H9 (cell line): Measurements from ENCODE around the gene PPP1R27. TPM values are rescaled to one million over a fixed set of nuclear protein-coding genes. Genes with fewer than 3 reads are reported as not detected.

Experiments
- DNase-seq: peaks from one replicate; pipeline ENCODE4 v3.0.0-alpha.2; 2017
- H2AFZ ChIP-seq: one replicate; pipeline ENCODE4 v1.6.1; 2013; ENCODE audit warnings: mild to moderate bottlenecking, low read length, control low read depth, moderate library complexity
- H2AK5ac ChIP-seq: 2 replicates; pipeline ENCODE4 v1.6.1; 2013; ENCODE audit warnings: low read length, control low read depth, mixed read lengths; ENCODE audit not compliant: insufficient read length
- H2BK120ac ChIP-seq: one replicate; pipeline ENCODE4 v1.6.1; 2013; ENCODE audit warnings: low read depth, mild to moderate bottlenecking, low read length, control low read depth, inconsistent platforms; ENCODE audit not compliant: poor library complexity, severe bottlenecking
- H2BK12ac ChIP-seq: 2 replicates; pipeline ENCODE4 v1.6.1; 2013; ENCODE audit warnings: low read length, control low read depth, mixed read lengths, low read depth; ENCODE audit not compliant: insufficient read length
- H2BK15ac ChIP-seq: 2 replicates; pipeline ENCODE4 v1.6.1; 2013; ENCODE audit warnings: low read depth, low read length, control low read depth
- H2BK20ac ChIP-seq: one replicate; pipeline ENCODE4 v1.6.1; 2013; ENCODE audit warnings: low read depth, mild to moderate bottlenecking, low read length, control low read depth, inconsistent platforms; ENCODE audit not compliant: poor library complexity, severe bottlenecking
- H2BK5ac ChIP-seq: 2 replicates; pipeline ENCODE4 v1.6.1; 2013; ENCODE audit warnings: low read length, control low read depth, mixed read lengths; ENCODE audit not compliant: insufficient read length
- H3K14ac ChIP-seq: 2 replicates; pipeline ENCODE4 v1.6.1; 2013; ENCODE audit warnings: low read length, control low read depth; ENCODE audit not compliant: insufficient read depth
- H3K18ac ChIP-seq: 2 replicates; pipeline ENCODE4 v1.6.1; 2013; ENCODE audit warnings: low read depth, mild to moderate bottlenecking, mixed read lengths, low read length, control low read depth; ENCODE audit not compliant: insufficient read length
- H3K23ac ChIP-seq: 2 replicates; pipeline ENCODE4 v1.6.1; 2013; ENCODE audit warnings: low read length, control low read depth, mixed read lengths, low read depth; ENCODE audit not compliant: insufficient read length
- H3K23me2 ChIP-seq: 2 replicates; pipeline ENCODE4 v1.6.1; 2013; ENCODE audit warnings: low read depth, mild to moderate bottlenecking, mixed read lengths, low read length, control low read depth; ENCODE audit not compliant: insufficient read length, poor library complexity, severe bottlenecking
- H3K27ac ChIP-seq: 2 replicates; pipeline ENCODE4 v1.5.1; 2013; ENCODE audit warnings: low read length, control low read depth, mixed read lengths, low read depth; ENCODE audit not compliant: insufficient read length
- H3K27me3 ChIP-seq: 2 replicates; pipeline ENCODE4 v1.6.1; 2013; ENCODE audit warnings: low read length, control low read depth, inconsistent platforms; ENCODE audit not compliant: insufficient read depth
- H3K4ac ChIP-seq: 2 replicates; pipeline ENCODE4 v1.6.1; 2013; ENCODE audit warnings: low read depth, mild to moderate bottlenecking, control low read depth, inconsistent platforms, low read length, moderate library complexity
- H3K4me1 ChIP-seq: 2 replicates; pipeline ENCODE4 v1.6.1; 2013; ENCODE audit warnings: low read length, control low read depth, inconsistent platforms; ENCODE audit not compliant: insufficient read depth
- H3K4me2 ChIP-seq: 2 replicates; pipeline ENCODE4 v1.6.1; 2013; ENCODE audit warnings: low read length, control low read depth, mixed read lengths; ENCODE audit not compliant: insufficient read length, insufficient read depth
- H3K56ac ChIP-seq: 2 replicates; pipeline ENCODE4 v1.6.1; 2013; ENCODE audit warnings: low read depth, mild to moderate bottlenecking, mixed read lengths, low read length, control low read depth; ENCODE audit not compliant: insufficient read length
- H3K79me1 ChIP-seq: 2 replicates; pipeline ENCODE4 v1.6.1; 2013; ENCODE audit warnings: low read depth, mild to moderate bottlenecking, moderate library complexity, low read length, control low read depth, inconsistent platforms; ENCODE audit not compliant: insufficient read depth, poor library complexity, severe bottlenecking
- H3K79me2 ChIP-seq: 2 replicates; pipeline ENCODE4 v1.6.1; 2013; ENCODE audit warnings: low read length, control low read depth, inconsistent platforms; ENCODE audit not compliant: insufficient read depth
- H3K9ac ChIP-seq: 2 replicates; pipeline ENCODE4 v1.6.1; 2013; ENCODE audit warnings: low read length, control low read depth, mixed read lengths; ENCODE audit not compliant: insufficient read length; ENCODE audit errors: extremely low read depth
- H3K9me3 ChIP-seq: one replicate; pipeline ENCODE4 v1.6.1; 2013; ENCODE audit warnings: low read depth, low read length, inconsistent platforms; ENCODE audit not compliant: control insufficient read depth
- H3T11ph ChIP-seq: one replicate; pipeline ENCODE4 v1.6.1; 2013; ENCODE audit warnings: mild to moderate bottlenecking, low read length, control low read depth, inconsistent platforms
- H4K20me1 ChIP-seq: one replicate; pipeline ENCODE4 v1.6.1; 2013; ENCODE audit not compliant: control insufficient read depth, insufficient read length, insufficient read depth
- H4K5ac ChIP-seq: 2 replicates; pipeline ENCODE4 v1.6.1; 2013; ENCODE audit warnings: low read depth, mild to moderate bottlenecking, mixed read lengths, low read length, control low read depth; ENCODE audit not compliant: insufficient read length
- H4K8ac ChIP-seq: replicated peaks from 2 replicates; pipeline ENCODE4 v1.6.1; 2013; ENCODE audit warnings: low read length, control low read depth, mixed read lengths, low read depth; ENCODE audit not compliant: insufficient read length
- H4K91ac ChIP-seq: 2 replicates; pipeline ENCODE4 v1.6.1; 2013; ENCODE audit warnings: low read depth, mild to moderate bottlenecking, moderate library complexity, mixed read lengths, low read length, control low read depth; ENCODE audit not compliant: insufficient read length
- H3K27ac Mint-ChIP-seq, 3 experiments: 2 replicates in 2 of 3; 3 replicates in 1 of 3; pipeline ENCODE4 v1.8.0; 2020 to 2021; ENCODE audit warnings: mixed read lengths in 3 of 3, mild to moderate bottlenecking in 1 of 3, moderate library complexity in 1 of 3
- H3K27me3 Mint-ChIP-seq: 2 replicates; pipeline ENCODE4 v1.8.0; 2021; ENCODE audit warnings: low read depth, mild to moderate bottlenecking, moderate library complexity, mixed read lengths
- H3K36me3 Mint-ChIP-seq, 3 experiments: 2 replicates in 2 of 3; 3 replicates in 1 of 3; pipeline ENCODE4 v1.8.0; 2020 to 2021; ENCODE audit warnings: low read depth in 3 of 3, mixed read lengths in 3 of 3; ENCODE audit not compliant: insufficient read depth in 1 of 3
- H3K4me1 Mint-ChIP-seq, 2 experiments: 2 replicates each; pipeline ENCODE4 v1.8.0; 2020; ENCODE audit warnings: mixed read lengths in 2 of 2
- H3K4me3 Mint-ChIP-seq, 2 experiments: 2 replicates in 1 of 2; 3 replicates in 1 of 2; pipeline ENCODE4 v1.8.0; 2020 to 2021; ENCODE audit warnings: mild to moderate bottlenecking in 2 of 2, mixed read lengths in 2 of 2, moderate library complexity in 1 of 2
- H3K9me3 Mint-ChIP-seq, 2 experiments: 2 replicates in 1 of 2; 3 replicates in 1 of 2; pipeline ENCODE4 v1.8.0; 2020; ENCODE audit warnings: mild to moderate bottlenecking in 2 of 2, mixed read lengths in 2 of 2, moderate library complexity in 1 of 2
- CTCF ChIP-seq: fragments of 200-600 bp; sonication (generic); conservative IDR thresholded peaks from 3 replicates; pipeline ENCODE4 v1.8.0; 2021; ENCODE audit warnings: antibody characterized with exemption, mild to moderate bottlenecking
- WGBS: extraction: QIAGEN DNeasy Blood & Tissue Kit; methylation state at CpG from one replicate; pipeline ENCODE4 v1.1.7; 2013; ENCODE audit warnings: missing lambda C conversion rate, low lambda C conversion rate, mixed read lengths; ENCODE audit not compliant: insufficient read length; ENCODE audit errors: extremely low coverage; 5-methylcytosine and 5-hydroxymethylcytosine counted together
- total RNA-seq: library from RNA; stranded (reverse); gene quantifications from 2 replicates; pipeline ENCODE4 v1.2.1, GENCODE V29; 2021

The PPP1R27 gene
- total RNA-seq, 1 experiment from 2014 or later = 0.22 TPM

- Histone ChIP-seq H3K23me2 (no peaks in the 10 kb centered on the region), H3K27ac (no peak overlapping the region), H3K4ac (no peak overlapping the region), H2BK5ac (no peak overlapping the region), H4K5ac (no peak overlapping the region), H2AFZ (no peak overlapping the region), H3K56ac (no peak overlapping the region), H2BK15ac (no peak overlapping the region), H4K91ac (no peak overlapping the region), H3K79me2 (no peaks in the 10 kb centered on the region), H2BK20ac (no peak overlapping the region), H3K14ac (no peak overlapping the region), H3K4me2 (no peak overlapping the region), H2BK120ac (no peak overlapping the region), H3K27me3 (no peaks in the 10 kb centered on the region), H3T11ph (no peak overlapping the region), H3K9ac (no peak overlapping the region), H3K18ac (no peak overlapping the region), H3K23ac (no peak overlapping the region), H3K9me3 (no peaks in the 10 kb centered on the region), H3K79me1 (no peaks in the 10 kb centered on the region), H4K8ac (no peak overlapping the region), H4K20me1 (no peaks in the 10 kb centered on the region), H2BK12ac (no peak overlapping the region), H3K4me1 (no peaks in the 10 kb centered on the region), H2AK5ac (no peak overlapping the region)
- H3K36me3 Mint-ChIP-seq = no peaks in the 10 kb centered on the region; a peak in 1 of 7 replicates
- DNase-seq = no peak
- no peaks in the 10 kb centered on the region for H3K4me1 Mint-ChIP-seq
- TF ChIP-seq CTCF = no peak
- no peak overlapping the region for H3K4me3 Mint-ChIP-seq
- H3K27ac Mint-ChIP-seq = no peak overlapping the region; a peak in 1 of 7 replicates
- H3K27me3 Mint-ChIP-seq = peaks cover 9% of the 10 kb centered on the region
- peaks cover 5% of the 10 kb centered on the region in 2 experiments; a peak in 4 of 5 replicates for H3K9me3 Mint-ChIP-seq
- no CpG with 5 or more reads among the region's 8 CpGs for WGBS
Measured at GRCh38 chr17:81794509-81794908, 40.3 kb downstream of the PPP1R27 start.
